Epithelial cell of proximal tubule (primary cell): ENCODE results near the gene CYTIP. TPM values are rescaled to one million over a fixed set of nuclear protein-coding genes. Genes with fewer than 3 reads are reported as not detected.
A peak's percentile ranks its signal among the peaks of the same experiment; 100 is the strongest.

Source experiments
- DNase-seq: peaks from one replicate; pipeline ENCODE4 v3.0.0-alpha.2; 2011; ENCODE audit warnings: low read depth
- H3K4me3 ChIP-seq: 2 replicates; pipeline ENCODE4 v1.5.1; 2011; ENCODE audit warnings: low read depth, mild to moderate bottlenecking, low read length
- total RNA-seq: library from RNA; depleted of rRNA; stranded (reverse); fragments of >200 nt; gene quantifications from 2 replicates; pipeline ENCODE4 v1.2.3, GENCODE V29; 2015
- TF ChIP-seq, protein P1 (sequence below): conservative IDR thresholded peaks from 2 replicates; pipeline ENCODE4 v1.5.1; 2012; ENCODE audit warnings: low read depth, mild to moderate bottlenecking, low read length

The CYTIP gene
- total RNA-seq, 1 donor from 2014 or later = 1.3 TPM

- DNase-seq = no peak
- H3K4me3 ChIP-seq = no peak overlapping the region
- TF ChIP-seq, protein P1, sequence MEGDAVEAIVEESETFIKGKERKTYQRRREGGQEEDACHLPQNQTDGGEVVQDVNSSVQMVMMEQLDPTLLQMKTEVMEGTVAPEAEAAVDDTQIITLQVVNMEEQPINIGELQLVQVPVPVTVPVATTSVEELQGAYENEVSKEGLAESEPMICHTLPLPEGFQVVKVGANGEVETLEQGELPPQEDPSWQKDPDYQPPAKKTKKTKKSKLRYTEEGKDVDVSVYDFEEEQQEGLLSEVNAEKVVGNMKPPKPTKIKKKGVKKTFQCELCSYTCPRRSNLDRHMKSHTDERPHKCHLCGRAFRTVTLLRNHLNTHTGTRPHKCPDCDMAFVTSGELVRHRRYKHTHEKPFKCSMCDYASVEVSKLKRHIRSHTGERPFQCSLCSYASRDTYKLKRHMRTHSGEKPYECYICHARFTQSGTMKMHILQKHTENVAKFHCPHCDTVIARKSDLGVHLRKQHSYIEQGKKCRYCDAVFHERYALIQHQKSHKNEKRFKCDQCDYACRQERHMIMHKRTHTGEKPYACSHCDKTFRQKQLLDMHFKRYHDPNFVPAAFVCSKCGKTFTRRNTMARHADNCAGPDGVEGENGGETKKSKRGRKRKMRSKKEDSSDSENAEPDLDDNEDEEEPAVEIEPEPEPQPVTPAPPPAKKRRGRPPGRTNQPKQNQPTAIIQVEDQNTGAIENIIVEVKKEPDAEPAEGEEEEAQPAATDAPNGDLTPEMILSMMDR = no peak
Observed at GRCh38 chr2:157463002-157463401, 19.1 kb upstream of the CYTIP start.

DNA sequence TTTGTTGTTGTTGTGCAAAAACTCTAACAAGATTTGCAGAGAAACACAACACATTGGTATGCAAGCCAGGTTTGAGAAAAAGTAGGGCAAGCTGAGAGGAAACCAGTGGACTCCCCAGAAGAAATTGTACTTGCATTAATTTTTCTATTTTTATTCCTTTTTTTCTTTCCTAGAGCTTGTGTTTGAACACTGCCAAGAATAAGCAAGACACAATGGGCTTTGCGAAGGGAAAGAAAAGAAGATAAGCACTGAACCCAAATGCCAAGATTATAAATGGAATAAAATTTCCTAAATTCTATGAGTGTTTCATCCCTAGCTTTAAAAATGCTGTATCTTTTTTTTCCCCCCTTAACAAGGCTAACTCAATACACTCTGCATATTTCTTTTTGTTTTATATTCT is 17.0 kb upstream of the CYTIP start:
- no peak overlapping the region for H3K4me3 ChIP-seq
- no peak for DNase-seq
- TF ChIP-seq, protein P1 = no peak

DNA sequence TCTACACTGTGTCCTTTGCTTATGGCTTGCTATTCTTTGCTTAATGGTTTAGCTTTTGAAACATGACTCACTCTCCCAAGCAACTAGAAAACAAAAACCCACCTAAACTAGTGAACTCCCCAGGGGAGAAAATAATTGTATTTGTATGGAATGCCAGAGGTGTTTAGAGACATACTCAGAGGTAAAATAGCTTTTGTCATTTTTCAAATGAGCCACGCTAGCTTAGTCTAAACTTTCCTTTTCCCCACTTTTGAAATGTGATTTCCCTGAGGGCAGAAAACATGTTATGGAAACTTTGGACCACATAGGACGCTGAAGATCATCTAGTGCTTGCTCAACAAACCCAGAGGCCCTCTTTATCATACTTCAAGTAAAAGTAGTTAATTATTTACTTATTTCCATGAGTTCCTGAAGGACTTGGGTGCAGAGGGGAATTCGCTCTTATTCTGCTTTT is 16.5 kb upstream of the CYTIP start:
- H3K4me3 ChIP-seq = no peak overlapping the region
- peak; percentile 83 for DNase-seq
- TF ChIP-seq, protein P1 = no peak

DNA sequence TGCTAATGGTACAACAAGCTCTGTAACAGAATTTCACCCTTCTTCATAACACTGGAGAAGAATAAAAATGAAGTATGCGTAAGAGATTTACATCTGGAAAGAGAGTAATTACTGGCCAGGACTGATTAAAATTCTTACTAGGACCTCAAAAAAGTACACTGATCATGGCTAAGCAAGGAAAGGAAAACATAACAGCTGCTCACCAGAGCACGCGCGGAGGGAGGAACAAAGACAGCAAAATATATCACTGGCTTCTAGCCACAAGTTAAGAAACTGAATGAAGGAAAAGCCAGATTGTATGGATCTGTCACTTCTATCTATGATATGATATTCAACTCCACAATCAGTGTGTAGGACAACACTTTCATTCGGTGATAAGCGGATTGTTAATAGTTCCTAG is 15.6 kb upstream of the CYTIP start:
- H3K4me3 ChIP-seq = no peak overlapping the region
- no peak for DNase-seq
- TF ChIP-seq, protein P1 = no peak

DNA sequence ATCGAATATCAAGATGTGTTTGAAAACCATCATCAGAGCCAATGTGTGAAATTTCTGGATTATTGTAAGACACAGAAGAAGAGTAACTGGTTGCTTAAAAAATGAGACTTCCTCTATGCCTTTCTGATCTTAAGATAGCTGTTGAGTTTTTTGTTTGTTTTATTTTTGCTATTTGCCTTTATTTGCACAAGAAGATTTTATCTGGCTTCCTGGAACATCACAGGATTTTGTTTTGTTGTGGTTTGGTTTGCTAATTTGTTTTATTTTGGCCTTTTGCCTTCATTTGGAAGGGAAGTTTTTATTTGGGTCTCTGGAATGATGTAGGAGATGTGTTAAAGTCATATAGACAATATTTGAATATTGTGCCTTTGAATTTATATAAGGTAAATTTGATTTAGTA is 3.9 kb upstream of the CYTIP start:
- TF ChIP-seq, protein P1 = no peak
- H3K4me3 ChIP-seq = no peak overlapping the region
- no peak for DNase-seq

DNA sequence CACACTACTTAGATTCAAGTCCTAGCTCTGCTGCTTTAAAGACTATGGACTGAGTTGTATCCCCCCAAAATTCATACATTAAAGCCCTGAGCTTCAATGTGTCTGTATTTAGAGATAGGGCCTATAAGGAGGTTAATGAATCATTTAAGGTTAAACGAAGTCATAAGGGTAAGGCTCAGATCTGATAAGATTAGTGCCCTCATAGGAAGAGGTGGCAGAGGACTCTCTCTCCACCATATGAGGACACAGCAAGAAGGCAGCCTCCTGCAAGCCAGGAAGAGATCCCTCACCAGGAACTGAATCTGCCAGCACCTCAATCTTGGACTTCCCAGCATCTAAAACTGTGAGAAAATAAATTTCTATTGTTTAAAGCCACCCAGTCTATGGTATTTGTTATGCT is 3.1 kb upstream of the CYTIP start:
- H3K4me3 ChIP-seq = no peak overlapping the region
- no peak for DNase-seq
- TF ChIP-seq, protein P1 = no peak

- no peak for DNase-seq
- H3K4me3 ChIP-seq = no peak overlapping the region
- TF ChIP-seq, protein P1 = no peak
Observed at GRCh38 chr2:157444641-157445040, 752 bp upstream of the CYTIP start.
